WERI-Rb-1 (cell line): ENCODE measurements around the gene HSDL2.
"Not testable (repeated sequence)": the region's sequence is repeated elsewhere in the genome, so short reads cannot be mapped to it uniquely, and the experiment has no call there.

Source experiments
- DNase-seq: peaks from one replicate; pipeline ENCODE4 v3.0.0-alpha.2; 2020
- H3K27ac ChIP-seq: fragments of 250-450 bp; sonication (Bioruptor Pico); 2 replicates; pipeline ENCODE4 v1.5.1; 2020; ENCODE audit warnings: mild to moderate bottlenecking, moderate library complexity
- H3K27me3 ChIP-seq: fragments of 250-450 bp; sonication (Bioruptor Pico); 2 replicates; pipeline ENCODE4 v1.5.1; 2021; ENCODE audit warnings: mild to moderate bottlenecking, low read depth, moderate library complexity; ENCODE audit not compliant: insufficient read depth, severe bottlenecking
- H3K36me3 ChIP-seq: fragments of 250-450 bp; sonication (Bioruptor Pico); 2 replicates; pipeline ENCODE4 v1.5.1; 2020; ENCODE audit warnings: mild to moderate bottlenecking, moderate library complexity
- H3K4me3 ChIP-seq: 2 replicates; pipeline ENCODE4 v1.5.1; 2011; ENCODE audit warnings: low read depth, mild to moderate bottlenecking, control low read depth, low read length
- H3K9me3 ChIP-seq: fragments of 250-450 bp; sonication (Bioruptor Pico); 2 replicates; pipeline ENCODE4 v1.5.1; 2021; ENCODE audit warnings: mild to moderate bottlenecking, moderate library complexity; ENCODE audit not compliant: severe bottlenecking
- TF ChIP-seq, protein P1 (sequence below): IDR thresholded peaks from 2 replicates; pipeline ENCODE4 v1.5.1; 2011; ENCODE audit warnings: low read depth, mild to moderate bottlenecking, control low read depth, inconsistent platforms, low read length

The HSDL2 gene

DNA sequence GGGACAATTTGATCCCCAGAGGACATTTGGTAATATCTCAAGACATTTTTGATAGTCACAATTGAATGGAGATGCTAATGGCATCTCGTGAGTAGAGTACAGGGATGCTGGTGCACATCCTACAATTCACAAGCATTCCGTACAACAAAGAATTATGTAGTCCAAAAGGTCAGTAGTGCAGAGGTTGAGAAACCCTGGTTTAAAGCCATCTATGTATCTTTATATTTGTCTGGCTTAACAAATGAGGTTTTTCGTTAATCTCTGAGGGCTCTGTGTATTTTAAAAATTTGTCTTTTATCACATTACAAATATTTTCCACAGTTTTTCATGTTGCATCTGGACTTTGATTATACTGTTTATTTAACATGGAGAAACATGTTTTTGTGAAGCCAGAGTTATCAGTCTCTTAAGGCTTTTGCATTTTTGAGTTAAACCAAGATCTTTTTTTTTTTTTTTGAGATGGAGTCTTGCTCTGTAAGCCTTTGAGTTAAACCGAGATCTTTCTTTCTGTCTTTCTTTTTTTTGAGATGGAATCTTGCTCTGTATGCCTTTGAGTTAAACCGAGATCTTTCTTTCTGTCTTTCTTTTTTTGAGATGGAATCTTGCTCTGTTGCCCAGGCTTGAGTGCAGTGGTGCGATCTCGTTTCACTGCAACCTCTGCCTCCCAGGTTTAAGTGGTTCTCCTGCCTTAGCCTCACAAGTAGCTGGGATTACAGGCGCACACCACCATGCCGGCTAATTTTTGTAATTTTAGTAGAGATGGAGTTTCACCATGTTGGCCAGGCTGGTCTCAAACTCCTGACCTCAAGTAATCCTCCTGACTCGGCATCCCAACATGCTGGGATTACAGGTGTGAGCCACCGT lies 2.8 kb downstream of the HSDL2 start:
- no peak overlapping the region for H3K27ac ChIP-seq

DNA sequence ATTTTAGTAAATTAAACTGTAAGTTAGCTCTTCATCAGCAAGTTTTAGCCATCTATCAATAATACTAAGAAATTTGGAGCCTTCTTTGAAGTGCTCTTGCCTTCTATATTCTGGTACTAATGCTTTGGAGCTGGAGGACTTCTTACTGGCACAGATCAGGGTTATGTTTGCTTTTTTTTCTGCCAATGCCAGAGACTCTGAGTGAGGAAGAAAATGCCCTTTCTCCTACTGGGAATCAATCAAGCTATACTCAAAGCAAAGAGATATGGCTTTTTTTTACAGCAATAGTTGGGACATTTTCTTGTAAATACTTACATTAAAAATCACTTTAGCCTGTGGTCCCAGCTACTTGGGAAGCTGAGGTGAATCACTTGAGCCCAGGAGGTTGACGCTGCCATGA lies 4.3 kb downstream of the HSDL2 start:
- TF ChIP-seq, protein P1, sequence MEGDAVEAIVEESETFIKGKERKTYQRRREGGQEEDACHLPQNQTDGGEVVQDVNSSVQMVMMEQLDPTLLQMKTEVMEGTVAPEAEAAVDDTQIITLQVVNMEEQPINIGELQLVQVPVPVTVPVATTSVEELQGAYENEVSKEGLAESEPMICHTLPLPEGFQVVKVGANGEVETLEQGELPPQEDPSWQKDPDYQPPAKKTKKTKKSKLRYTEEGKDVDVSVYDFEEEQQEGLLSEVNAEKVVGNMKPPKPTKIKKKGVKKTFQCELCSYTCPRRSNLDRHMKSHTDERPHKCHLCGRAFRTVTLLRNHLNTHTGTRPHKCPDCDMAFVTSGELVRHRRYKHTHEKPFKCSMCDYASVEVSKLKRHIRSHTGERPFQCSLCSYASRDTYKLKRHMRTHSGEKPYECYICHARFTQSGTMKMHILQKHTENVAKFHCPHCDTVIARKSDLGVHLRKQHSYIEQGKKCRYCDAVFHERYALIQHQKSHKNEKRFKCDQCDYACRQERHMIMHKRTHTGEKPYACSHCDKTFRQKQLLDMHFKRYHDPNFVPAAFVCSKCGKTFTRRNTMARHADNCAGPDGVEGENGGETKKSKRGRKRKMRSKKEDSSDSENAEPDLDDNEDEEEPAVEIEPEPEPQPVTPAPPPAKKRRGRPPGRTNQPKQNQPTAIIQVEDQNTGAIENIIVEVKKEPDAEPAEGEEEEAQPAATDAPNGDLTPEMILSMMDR: no peak
- Histone ChIP-seq H3K36me3 (peaks cover 6% of the 10 kb centered on the region), H3K27ac (no peak overlapping the region), H3K27me3 (no peaks in the 10 kb centered on the region), H3K9me3 (no peaks in the 10 kb centered on the region), H3K4me3 (no peak overlapping the region)
- DNase-seq: no peak

More for the DNA sequence above, 2.8 kb downstream of the HSDL2 start:
- Histone ChIP-seq H3K27me3 (no peaks in the 10 kb centered on the region), H3K9me3 (no peaks in the 10 kb centered on the region), H3K36me3 (peaks cover 6% of the 10 kb centered on the region), H3K4me3 (no peak overlapping the region)
- no peak for DNase-seq
- TF ChIP-seq, protein P1: no peak

DNA sequence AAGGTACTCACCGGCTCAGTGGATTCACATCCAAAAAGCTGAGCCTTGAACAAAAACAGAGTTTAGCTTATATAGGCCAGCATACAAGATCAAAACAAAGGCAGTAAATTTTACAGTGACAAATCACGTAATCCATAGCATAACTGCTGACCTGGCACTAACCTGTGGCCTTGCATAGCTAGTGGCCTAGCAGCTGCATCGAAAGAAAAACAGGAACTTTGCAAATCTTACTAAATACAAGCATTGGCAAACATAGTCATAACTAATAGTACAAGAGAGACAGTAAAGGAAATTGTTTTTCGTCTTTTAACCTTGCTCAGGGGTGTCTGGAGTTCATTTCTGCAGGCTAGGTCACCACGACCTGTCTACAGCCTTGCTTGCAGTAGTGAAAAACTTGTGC lies 4.8 kb downstream of the HSDL2 start:
- Histone ChIP-seq H3K27me3 (no peaks in the 10 kb centered on the region), H3K9me3 (no peaks in the 10 kb centered on the region), H3K4me3 (no peak overlapping the region), H3K36me3 (peaks cover 6% of the 10 kb centered on the region; the same call in 1 of the 2 replicates), H3K27ac (no peak overlapping the region)
- DNase-seq: no peak
- TF ChIP-seq, protein P1: no peak

DNA sequence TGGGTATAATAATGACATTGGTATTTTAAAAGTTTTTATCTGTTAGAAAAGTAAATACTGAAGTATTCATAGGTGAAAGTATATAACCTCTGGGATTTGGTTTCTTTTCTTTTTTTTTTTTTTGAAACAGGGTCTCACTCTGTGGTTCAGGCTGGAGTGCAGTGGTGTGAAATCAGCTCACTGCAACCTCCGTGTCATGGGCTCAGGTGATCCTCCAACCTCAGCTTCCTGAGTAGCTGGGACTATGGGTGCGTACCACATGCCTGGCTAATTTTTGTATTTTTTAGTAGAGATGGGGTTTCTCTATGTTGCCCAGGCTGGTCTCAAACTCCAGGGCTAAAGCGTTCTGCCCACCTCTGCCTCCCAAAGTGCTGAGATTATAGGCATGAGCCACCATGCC lies 7.2 kb downstream of the HSDL2 start:
- DNase-seq: no peak
- H3K9me3 ChIP-seq: no peaks in the 10 kb centered on the region
- peaks cover 4% of the 10 kb centered on the region; the same call in 1 of the 2 replicates for H3K36me3 ChIP-seq
- H3K27me3 ChIP-seq: no peaks in the 10 kb centered on the region
- no peak overlapping the region for H3K27ac ChIP-seq
- TF ChIP-seq, protein P1: no peak
- H3K4me3 ChIP-seq: no peak overlapping the region

DNA sequence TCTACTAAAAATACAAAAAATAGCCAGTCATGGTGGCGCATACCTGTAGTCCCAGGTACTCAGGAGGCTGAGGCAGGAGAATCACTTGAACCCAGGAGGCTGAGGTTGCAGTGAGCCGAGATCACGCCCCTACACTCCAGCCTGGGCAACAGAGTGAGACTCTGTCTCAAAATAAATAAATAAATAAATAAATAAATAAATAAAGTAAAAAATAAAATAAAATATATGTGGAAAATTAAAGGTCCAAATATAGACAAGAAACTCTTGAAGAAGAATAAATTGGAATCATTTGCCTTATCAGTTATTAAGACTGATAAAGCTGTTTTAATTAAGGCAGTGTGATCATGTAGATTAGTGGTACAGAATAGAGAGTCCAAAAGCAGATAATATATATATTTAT lies 10.0 kb downstream of the HSDL2 start:
- DNase-seq, H3K4me3 ChIP-seq, H3K27me3 ChIP-seq, H3K9me3 ChIP-seq, H3K36me3 ChIP-seq, H3K27ac ChIP-seq: not testable (repeated sequence)

DNA sequence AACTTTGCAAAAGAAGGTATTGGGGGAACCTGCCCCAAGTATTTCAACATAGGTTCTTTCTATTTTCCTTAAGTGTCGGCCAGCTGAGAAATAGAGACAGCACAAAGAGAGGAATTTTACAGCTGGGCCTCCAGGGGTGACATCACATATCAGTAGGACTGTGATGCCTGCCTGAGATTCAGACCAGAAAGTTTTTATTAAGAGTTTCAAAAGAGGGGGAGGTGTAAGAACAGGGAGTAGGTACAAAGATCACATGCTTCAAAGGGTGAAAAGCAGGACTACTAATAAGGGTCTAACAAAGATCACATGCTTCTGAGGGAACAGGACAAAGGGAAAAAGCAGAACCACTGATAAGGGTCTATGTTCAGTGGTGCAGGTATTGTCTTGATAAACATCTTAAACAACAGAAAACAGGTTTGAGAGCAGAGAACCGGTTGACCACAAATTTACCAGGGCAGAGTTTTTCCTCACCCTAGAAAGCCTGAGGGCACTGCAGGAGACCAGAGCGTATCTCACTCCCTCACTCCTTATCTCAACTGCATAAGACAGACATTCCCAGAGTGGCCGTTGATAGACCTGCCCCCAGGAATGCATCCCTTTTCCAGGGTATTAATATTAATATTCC lies 12.1 kb downstream of the HSDL2 start:
- H3K36me3 ChIP-seq, H3K27me3 ChIP-seq, DNase-seq, H3K4me3 ChIP-seq, H3K27ac ChIP-seq, H3K9me3 ChIP-seq: not testable (repeated sequence)

DNA sequence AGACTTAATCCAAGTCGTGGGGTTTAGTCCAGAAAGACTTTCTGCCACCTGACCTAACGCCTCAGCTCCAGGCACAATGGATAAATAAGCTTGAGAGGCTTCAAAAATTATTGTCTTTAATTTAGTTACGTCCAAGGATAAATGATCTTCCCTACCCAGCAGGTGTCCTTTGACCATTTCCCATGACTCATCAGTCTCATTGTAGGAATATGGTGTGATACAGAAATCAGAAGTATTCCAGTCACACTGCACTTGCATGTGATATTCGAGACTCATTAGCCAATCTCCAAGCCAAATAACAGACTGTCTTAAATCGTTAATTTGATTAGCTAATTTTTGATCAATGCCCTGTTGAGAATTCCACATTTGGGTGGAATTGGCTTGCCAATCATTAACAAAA lies 13.2 kb downstream of the HSDL2 start:
- not testable (repeated sequence) for H3K36me3 ChIP-seq, H3K9me3 ChIP-seq, H3K27me3 ChIP-seq, H3K4me3 ChIP-seq, H3K27ac ChIP-seq, DNase-seq
